ENCODE measurements around the gene PLA2G3. TPM values are rescaled to one million over a fixed set of nuclear protein-coding genes. Genes with fewer than 3 reads are reported as not detected.

PLA2G3 gene
- total RNA-seq, 3 donors from 2014 or later (not counting 1 experiment from before 2014, with no cell fraction given) = not detected

GRCh38 chr22:31103899-31104694 is 36.2 kb downstream of the PLA2G3 start:
- no peaks in the 10 kb centered on the region for H3K27me3 Mint-ChIP-seq (ENCODE audit: low read depth in 2 of 2)
- H3K27ac Mint-ChIP-seq = no peak overlapping the region
- WGBS (ENCODE audit: insufficient coverage) = 95% methylated on average over 26 of the region's 33 CpGs
- no peak for ATAC-seq
- H3K9me3 Mint-ChIP-seq = no peaks in the 10 kb centered on the region
- intact Hi-C loops (cut with micrococcal nuclease) = no loop called here
- H3K4me1 Mint-ChIP-seq = peaks cover 7 to 18% of the 10 kb centered on the region in 2 donors
- DNase-seq = no peak
- no peaks in the 10 kb centered on the region for H3K36me3 Mint-ChIP-seq
- Histone ChIP-seq H3K36me3 (ENCODE audit: control insufficient read depth, insufficient read depth, low read length) (no peaks in the 10 kb centered on the region), H3K4me1 (ENCODE audit: control insufficient read depth, insufficient read depth, low read length) (peaks cover 17% of the 10 kb centered on the region), H3K9me3 (ENCODE audit: control insufficient read depth, insufficient read depth, low read length) (no peaks in the 10 kb centered on the region), H3K27me3 (ENCODE audit: control insufficient read depth, insufficient read depth, low read length) (no peaks in the 10 kb centered on the region), H3K27ac (ENCODE audit: low read length) (no peak overlapping the region), H3K4me3 (ENCODE audit: low read length) (no peak overlapping the region)
- H3K4me3 Mint-ChIP-seq = no peak overlapping the region
- no peak for TF ChIP-seq CTCF (IDR thresholded peaks at IDR 0.05)

- H3K27ac Mint-ChIP-seq = no peak overlapping the region
- H3K9me3 Mint-ChIP-seq = no peaks in the 10 kb centered on the region
- WGBS (ENCODE audit: insufficient coverage) = 96% methylated on average over 2 of the region's 2 CpGs
- no peak overlapping the region for H3K4me3 ChIP-seq (ENCODE audit: low read length)
- TF ChIP-seq CTCF (IDR thresholded peaks at IDR 0.05) = no peak
- H3K27me3 ChIP-seq (ENCODE audit: control insufficient read depth, insufficient read depth, low read length) = no peaks in the 10 kb centered on the region
- H3K4me1 ChIP-seq (ENCODE audit: control insufficient read depth, insufficient read depth, low read length) = peaks cover 15% of the 10 kb centered on the region
- no peaks in the 10 kb centered on the region for H3K36me3 Mint-ChIP-seq
- ATAC-seq = no peak
- H3K4me1 Mint-ChIP-seq = peaks cover 7 to 18% of the 10 kb centered on the region in 2 donors
- no peaks in the 10 kb centered on the region for H3K9me3 ChIP-seq (ENCODE audit: control insufficient read depth, insufficient read depth, low read length)
- H3K4me3 Mint-ChIP-seq = no peak overlapping the region
- no peak for DNase-seq
- no peaks in the 10 kb centered on the region for H3K36me3 ChIP-seq (ENCODE audit: control insufficient read depth, insufficient read depth, low read length)
- intact Hi-C loops (cut with micrococcal nuclease) = no loop called here
- no peak overlapping the region for H3K27ac ChIP-seq (ENCODE audit: low read length)
- no peaks in the 10 kb centered on the region for H3K27me3 Mint-ChIP-seq (ENCODE audit: low read depth in 2 of 2)
These were observed 37.2 kb downstream of the PLA2G3 start for GRCh38 chr22:31103111-31103510.

- Mint-ChIP-seq H3K4me3 (no peak overlapping the region), H3K4me1 (peaks cover 2 to 12% of the 10 kb centered on the region in 2 donors), H3K27ac (no peak overlapping the region), H3K9me3 (no peaks in the 10 kb centered on the region), H3K27me3 (ENCODE audit: low read depth in 2 of 2) (no peaks in the 10 kb centered on the region), H3K36me3 (no peaks in the 10 kb centered on the region)
- intact Hi-C loops (cut with micrococcal nuclease) = no loop called here
- TF ChIP-seq CTCF (IDR thresholded peaks at IDR 0.05) = no peak
- Histone ChIP-seq H3K36me3 (ENCODE audit: control insufficient read depth, insufficient read depth, low read length) (no peaks in the 10 kb centered on the region), H3K4me1 (ENCODE audit: control insufficient read depth, insufficient read depth, low read length) (peaks cover 9% of the 10 kb centered on the region), H3K27me3 (ENCODE audit: control insufficient read depth, insufficient read depth, low read length) (no peaks in the 10 kb centered on the region), H3K27ac (ENCODE audit: low read length) (no peak overlapping the region), H3K9me3 (ENCODE audit: control insufficient read depth, insufficient read depth, low read length) (no peaks in the 10 kb centered on the region), H3K4me3 (ENCODE audit: low read length) (no peak overlapping the region)
- DNase-seq = no peak
- no peak for ATAC-seq
- 89% methylated on average over 7 of the region's 8 CpGs for WGBS (ENCODE audit: insufficient coverage)
These were observed 37.7 kb downstream of the PLA2G3 start for GRCh38 chr22:31102441-31103081.

Measured in natural killer cell (primary cell).